ENCODE results near the gene UBAC2. TPM values are rescaled to one million over a fixed set of nuclear protein-coding genes. Genes with fewer than 3 reads are reported as not detected.

UBAC2 gene
- total RNA-seq, 1 experiment from 2014 or later: 80.3 TPM

- peaks cover 35% of the 10 kb centered on the region for H4K20me1 ChIP-seq (ENCODE audit: insufficient read depth)
- intact Hi-C loops (cut with micrococcal nuclease; ENCODE audit: unreplicated experiment): no loop called here
- no peaks in the 10 kb centered on the region for H3K9me3 ChIP-seq (ENCODE audit: insufficient read depth, low read depth)
- no peak overlapping the region for H2AFZ ChIP-seq
- POLR2A ChIA-PET (ENCODE audit: unreplicated experiment): no interaction called here
- H3K27me3 ChIP-seq (ENCODE audit: insufficient read depth, low read depth): no peaks in the 10 kb centered on the region
- no peaks in the 10 kb centered on the region for H3K9me2 ChIP-seq (ENCODE audit: insufficient read depth)
- peaks cover 5% of the 10 kb centered on the region; the same call in 1 of the 2 replicates for H3K36me3 ChIP-seq (ENCODE audit: low read depth)
- H3K4me3 ChIP-seq: no peak overlapping the region
- no peak overlapping the region for H3K4me2 ChIP-seq
- no peak overlapping the region for H3K27ac ChIP-seq
- H3F3A ChIP-seq (ENCODE audit: insufficient read depth, low read depth): peaks cover 21% of the 10 kb centered on the region
- CTCF ChIA-PET: interaction anchor here (0.6 kb wide), 2 partner anchors 23 to 458 kb away, joined by 6 to 10 read pairs; no protein-coding TSS in a partner anchor
- no TSS peak for BruUV-seq (replicated peaks)
- no peak for TF ChIP-seq CTCF (conservative IDR thresholded peaks at IDR 0.05)
- TF ChIP-seq EZH2 (IDR thresholded peaks at IDR 0.05; ENCODE audit: low read depth): no peak
- DNase-seq: no peak
- H3K79me2 ChIP-seq (ENCODE audit: low read depth): peaks cover 47% of the 10 kb centered on the region
- H3K4me1 ChIP-seq (replicated peaks; ENCODE audit: insufficient read depth): no peaks in the 10 kb centered on the region
Observed at GRCh38 chr13:99270518-99270917, 69.9 kb downstream of the UBAC2 start.

- TF ChIP-seq CTCF (conservative IDR thresholded peaks at IDR 0.05): no peak
- no peaks in the 10 kb centered on the region for H3K27me3 ChIP-seq (ENCODE audit: insufficient read depth, low read depth)
- peaks cover 35% of the 10 kb centered on the region for H4K20me1 ChIP-seq (ENCODE audit: insufficient read depth)
- H3F3A ChIP-seq (ENCODE audit: insufficient read depth, low read depth): peaks cover 21% of the 10 kb centered on the region
- intact Hi-C loops (cut with micrococcal nuclease; ENCODE audit: unreplicated experiment): no loop called here
- no peak overlapping the region for H2AFZ ChIP-seq
- H3K9me2 ChIP-seq (ENCODE audit: insufficient read depth): no peaks in the 10 kb centered on the region
- H3K4me3 ChIP-seq: no peak overlapping the region
- no peak overlapping the region for H3K4me2 ChIP-seq
- H3K36me3 ChIP-seq (ENCODE audit: low read depth): peaks cover 5% of the 10 kb centered on the region; the same call in 1 of the 2 replicates
- H3K79me2 ChIP-seq (ENCODE audit: low read depth): peaks cover 51% of the 10 kb centered on the region
- ChIA-PET CTCF (interaction anchor here (0.6 kb wide), 1 partner anchor 23 kb away, joined by 6 read pairs; no protein-coding TSS in a partner anchor), POLR2A (ENCODE audit: unreplicated experiment) (interaction anchor here (0.7 kb wide), 1 partner anchor 21 kb away, joined by 3 read pairs; no protein-coding TSS in a partner anchor)
- H3K27ac ChIP-seq: no peak overlapping the region
- BruUV-seq (replicated peaks): no TSS peak
- DNase-seq: no peak
- no peaks in the 10 kb centered on the region for H3K9me3 ChIP-seq (ENCODE audit: insufficient read depth, low read depth)
- H3K4me1 ChIP-seq (replicated peaks; ENCODE audit: insufficient read depth): no peaks in the 10 kb centered on the region
Observed at GRCh38 chr13:99271249-99271648, 70.6 kb downstream of the UBAC2 start.

- no peaks in the 10 kb centered on the region for H3K4me1 ChIP-seq (replicated peaks; ENCODE audit: insufficient read depth)
- H3K4me3 ChIP-seq: no peak overlapping the region
- H3K27me3 ChIP-seq (ENCODE audit: insufficient read depth, low read depth): no peaks in the 10 kb centered on the region
- H3K4me2 ChIP-seq: no peak overlapping the region
- H3F3A ChIP-seq (ENCODE audit: insufficient read depth, low read depth): peaks cover 24% of the 10 kb centered on the region; the same call in 1 of the 2 replicates
- intact Hi-C loops (cut with micrococcal nuclease; ENCODE audit: unreplicated experiment): no loop called here
- H3K9me3 ChIP-seq (ENCODE audit: insufficient read depth, low read depth): no peaks in the 10 kb centered on the region
- no TSS peak for BruUV-seq (replicated peaks)
- ChIA-PET CTCF (no interaction called here), POLR2A (ENCODE audit: unreplicated experiment) (no interaction called here)
- peaks cover 5% of the 10 kb centered on the region; the same call in 1 of the 2 replicates for H3K36me3 ChIP-seq (ENCODE audit: low read depth)
- H4K20me1 ChIP-seq (ENCODE audit: insufficient read depth): peaks cover 27% of the 10 kb centered on the region
- no peak for DNase-seq
- no peaks in the 10 kb centered on the region for H3K9me2 ChIP-seq (ENCODE audit: insufficient read depth)
- no peak overlapping the region for H2AFZ ChIP-seq
- peaks cover 39% of the 10 kb centered on the region for H3K79me2 ChIP-seq (ENCODE audit: low read depth)
- TF ChIP-seq EZH2 (IDR thresholded peaks at IDR 0.05; ENCODE audit: low read depth): no peak
- no peak for TF ChIP-seq CTCF (conservative IDR thresholded peaks at IDR 0.05)
- H3K27ac ChIP-seq: no peak overlapping the region
Observed at GRCh38 chr13:99272481-99272880, 71.8 kb downstream of the UBAC2 start.

Measured in PC-9 (cell line).